GM12865 (cell line): ENCODE measurements around the gene ROR2.

Experiments used
- DNase-seq: peaks from one replicate; pipeline ENCODE4 v3.0.0; 2010; ENCODE audit warnings: low read depth
- H3K4me3 ChIP-seq: 2 replicates; pipeline ENCODE4 v1.5.1; 2011; ENCODE audit warnings: mild to moderate bottlenecking, low read depth, low read length, control low read depth
- CTCF ChIP-seq: IDR thresholded peaks from 2 replicates; pipeline ENCODE4 v1.5.1; 2011; ENCODE audit warnings: low read length, control low read depth, low read depth, inconsistent platforms; ENCODE audit not compliant: insufficient read depth; ENCODE audit errors: missing control alignments

Gene ROR2

DNA sequence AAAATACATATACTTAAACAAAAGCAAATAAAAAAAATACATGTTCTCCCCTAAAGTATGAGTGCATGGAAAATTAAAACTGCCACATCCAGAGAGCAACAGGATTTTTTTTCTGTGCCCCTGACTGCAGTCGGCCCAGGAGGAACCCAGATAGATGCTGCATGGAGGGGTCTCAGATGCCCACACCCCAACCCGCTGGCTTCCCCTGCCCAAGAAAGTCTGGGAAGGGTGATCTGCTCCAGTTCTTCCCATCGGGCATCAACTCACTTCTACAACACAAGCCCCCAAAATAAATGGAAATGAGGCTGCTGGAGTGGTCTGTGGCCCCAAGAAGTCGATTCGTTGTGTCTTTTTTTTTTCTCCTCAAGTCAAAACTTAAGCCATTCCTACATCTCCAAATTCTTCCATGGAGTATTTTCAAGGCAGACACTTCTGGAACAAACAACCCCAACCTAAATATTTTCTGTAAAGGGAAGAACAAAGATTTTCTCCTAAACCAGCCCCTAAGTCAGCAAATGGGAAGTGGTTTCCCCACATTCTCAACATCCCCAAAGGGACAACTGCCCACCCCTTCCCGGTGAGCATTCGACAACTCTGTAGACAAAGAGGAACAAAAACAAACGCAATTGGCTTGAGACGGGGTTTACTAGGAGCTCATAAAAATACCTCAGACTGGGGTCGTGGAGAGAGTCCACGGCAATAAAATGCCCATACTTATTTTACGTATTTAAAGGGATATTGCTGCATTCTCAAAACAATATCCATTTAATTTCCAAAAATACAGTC is 46.7 kb downstream of the ROR2 start:
- DNase-seq, result no peak
- H3K4me3 ChIP-seq, result no peak overlapping the region
- TF ChIP-seq CTCF, result no peak

DNA sequence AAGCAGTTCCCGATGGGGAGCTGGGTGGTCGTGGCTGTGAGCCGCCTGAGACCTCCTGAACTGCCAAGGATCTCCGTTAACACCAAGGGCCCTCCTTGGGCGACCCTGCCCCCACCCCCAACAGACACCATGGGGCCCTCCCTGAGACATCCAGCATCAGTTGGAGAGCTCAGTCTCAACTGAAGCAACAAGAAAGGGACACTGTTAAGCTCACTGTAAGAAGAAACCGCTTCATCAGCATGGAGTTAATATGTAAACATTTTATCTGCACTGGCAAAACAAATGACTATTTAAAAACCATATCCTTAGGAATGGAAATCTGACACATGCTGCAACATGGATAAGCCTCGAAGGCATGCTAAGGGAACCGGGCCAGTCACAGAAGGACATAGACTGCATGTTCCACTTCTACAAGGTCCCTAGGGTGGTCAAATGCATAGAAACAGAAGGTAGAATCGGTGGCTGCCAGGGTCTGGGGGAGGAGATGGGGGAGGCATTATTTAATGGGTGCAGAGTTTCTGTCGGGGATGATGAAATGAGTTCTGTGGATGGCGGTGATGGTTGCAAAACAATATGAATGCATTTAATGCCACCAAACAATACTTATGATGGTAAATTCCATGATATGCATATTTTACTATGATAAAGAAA is 47.4 kb downstream of the ROR2 start:
- no peak for DNase-seq
- H3K4me3 ChIP-seq, result no peak overlapping the region
- TF ChIP-seq CTCF, result no peak

DNA sequence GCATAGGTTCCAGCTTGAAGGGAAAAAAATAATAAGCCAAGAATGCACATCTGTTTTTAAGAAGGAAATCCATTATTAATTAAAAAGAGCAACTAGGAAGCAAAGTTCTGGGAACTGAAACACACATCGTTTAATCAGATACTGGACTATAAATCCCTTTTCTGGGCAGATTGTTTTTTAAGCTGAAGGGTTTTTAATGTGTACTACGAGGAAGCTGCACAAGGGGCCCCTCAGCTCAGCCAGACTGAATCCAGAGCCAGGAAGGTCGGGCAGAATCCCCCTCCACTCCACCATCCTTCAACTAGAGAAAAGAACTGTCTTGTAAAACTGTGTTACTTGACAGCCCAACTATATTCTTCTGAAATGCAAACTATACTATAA is 49.2 kb downstream of the ROR2 start:
- H3K4me3 ChIP-seq, result no peak overlapping the region
- no peak for TF ChIP-seq CTCF
- no peak for DNase-seq

- DNase-seq, result no peak
- no peak for TF ChIP-seq CTCF
- H3K4me3 ChIP-seq, result no peak overlapping the region
Observed at GRCh38 chr9:91900055-91900796, 49.8 kb downstream of the ROR2 start.

- DNase-seq, result no peak
- H3K4me3 ChIP-seq, result no peak overlapping the region
- TF ChIP-seq CTCF, result no peak
Observed at GRCh38 chr9:91899594-91899993, 50.4 kb downstream of the ROR2 start.

- TF ChIP-seq CTCF, result no peak
- no peak overlapping the region for H3K4me3 ChIP-seq
- DNase-seq, result no peak
Observed at GRCh38 chr9:91899219-91899563, 50.8 kb downstream of the ROR2 start.
